HG03175 (cell line): ENCODE data around the gene LRRC37B.
"Not testable (repeated sequence)": the region's sequence is repeated elsewhere in the genome, so short reads cannot be mapped to it uniquely, and the experiment has no call there.

ENCODE experiments used
- ATAC-seq: cut with Tn5 transposase; IDR thresholded peaks from one replicate; pipeline ENCODE4 v1.9.1; 2021; ENCODE audit warnings: mild to moderate bottlenecking, moderate library complexity; ENCODE audit not compliant: unreplicated experiment

LRRC37B gene

DNA sequence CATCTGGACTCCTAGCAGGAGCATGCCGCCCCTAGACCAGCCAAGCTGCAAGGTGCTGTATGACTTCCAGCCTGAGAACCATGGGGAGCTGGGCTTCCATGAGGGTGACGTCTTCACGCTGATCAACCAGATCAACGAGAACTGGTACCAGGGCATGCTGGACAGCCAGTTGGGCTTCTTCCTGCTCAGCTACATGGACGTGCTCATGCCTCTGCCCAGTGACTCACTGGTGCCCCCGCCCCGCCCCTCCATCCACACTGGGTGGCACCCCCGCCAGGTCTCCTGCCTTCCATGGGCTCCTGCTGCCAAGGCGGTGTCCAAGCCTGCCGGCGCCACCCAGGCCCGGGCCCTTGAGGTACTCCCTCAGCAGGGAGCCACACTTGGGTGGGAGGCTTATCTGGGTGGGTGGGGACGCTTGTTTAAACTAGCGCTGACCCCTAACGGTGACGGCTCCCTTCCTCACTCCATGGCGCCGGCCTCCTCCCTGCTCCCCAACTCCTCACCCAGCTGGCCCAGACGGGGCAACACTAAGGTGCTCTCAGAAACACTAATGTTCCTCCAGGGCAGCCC lies 34.2 kb downstream of the LRRC37B start:
- not testable (repeated sequence) for ATAC-seq

DNA sequence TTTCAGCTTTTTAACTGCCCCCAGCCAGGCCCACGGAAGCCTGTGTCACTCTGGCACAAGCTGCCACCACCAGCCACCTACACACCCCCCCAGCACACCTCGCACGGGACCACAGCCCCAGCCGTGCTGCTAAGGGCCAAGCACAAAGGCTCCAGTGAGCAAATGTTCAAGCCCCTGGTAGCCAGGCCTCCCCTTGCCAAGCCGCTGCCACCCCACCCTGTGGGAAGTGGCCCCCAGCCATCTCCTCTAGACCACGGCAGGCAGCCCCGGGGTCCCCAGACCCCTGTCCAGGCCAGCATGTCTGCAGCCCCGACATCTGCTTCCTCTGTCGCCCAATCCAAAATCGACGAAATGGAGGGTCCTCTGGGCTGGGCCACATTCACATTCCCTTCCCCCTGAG lies 35.1 kb downstream of the LRRC37B start:
- ATAC-seq = not testable (repeated sequence)

DNA sequence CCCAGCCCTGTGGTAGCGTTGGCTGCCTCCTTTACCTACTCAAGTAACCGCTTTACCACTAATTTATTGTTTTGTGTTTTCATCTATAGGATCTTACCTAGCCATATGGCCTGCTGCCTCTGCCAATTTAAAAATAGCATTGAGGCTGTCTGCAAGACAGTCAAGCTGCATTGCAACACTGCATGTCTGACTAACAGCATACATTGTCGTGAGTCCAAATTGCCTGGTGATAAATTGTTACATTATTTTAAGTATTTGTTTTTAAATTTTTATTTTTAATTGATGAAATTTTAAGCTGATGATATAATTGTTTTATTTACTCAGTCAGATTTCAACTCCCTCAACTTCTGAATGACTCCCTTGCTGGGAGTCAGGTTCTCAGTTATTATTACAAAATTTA lies 38.4 kb downstream of the LRRC37B start:
- ATAC-seq = not testable (repeated sequence)

DNA sequence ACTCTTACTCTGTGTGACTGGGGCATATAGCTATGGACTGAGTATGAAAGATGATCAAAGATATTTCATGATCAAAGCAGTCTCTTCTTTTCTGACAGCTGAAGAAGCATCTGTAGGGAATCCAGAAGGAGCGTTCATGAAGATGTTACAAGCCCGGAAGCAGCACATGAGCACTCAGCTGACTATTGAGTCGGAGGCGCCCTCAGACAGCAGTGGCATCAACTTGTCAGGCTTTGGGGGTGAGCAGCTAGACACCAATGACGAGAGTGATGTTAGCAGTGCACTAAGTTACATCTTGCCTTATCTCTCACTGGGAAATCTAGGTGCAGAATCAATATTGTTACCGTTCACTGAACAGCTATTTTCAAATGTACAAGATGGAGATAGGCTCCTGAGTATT lies 40.5 kb downstream of the LRRC37B start:
- not testable (repeated sequence) for ATAC-seq

DNA sequence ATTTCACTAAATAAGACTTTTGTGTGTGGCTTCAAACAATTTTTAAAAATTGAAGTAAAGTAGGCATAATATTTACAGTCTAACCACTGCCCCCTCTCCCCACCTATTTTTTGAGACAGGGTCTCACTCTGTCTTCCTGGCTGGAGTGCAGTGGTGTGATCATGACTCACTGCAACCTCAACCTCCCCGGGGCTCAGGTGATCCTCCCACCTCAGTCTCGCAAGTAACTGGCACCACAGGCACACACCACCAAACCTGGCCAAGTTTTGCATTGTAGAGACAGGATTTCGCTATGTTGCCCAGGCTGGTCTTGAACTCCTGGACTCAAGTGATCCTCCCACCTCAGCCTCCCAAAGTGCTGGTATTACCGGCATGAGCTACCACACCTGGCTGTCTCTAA lies 47.8 kb downstream of the LRRC37B start:
- not testable (repeated sequence) for ATAC-seq

DNA sequence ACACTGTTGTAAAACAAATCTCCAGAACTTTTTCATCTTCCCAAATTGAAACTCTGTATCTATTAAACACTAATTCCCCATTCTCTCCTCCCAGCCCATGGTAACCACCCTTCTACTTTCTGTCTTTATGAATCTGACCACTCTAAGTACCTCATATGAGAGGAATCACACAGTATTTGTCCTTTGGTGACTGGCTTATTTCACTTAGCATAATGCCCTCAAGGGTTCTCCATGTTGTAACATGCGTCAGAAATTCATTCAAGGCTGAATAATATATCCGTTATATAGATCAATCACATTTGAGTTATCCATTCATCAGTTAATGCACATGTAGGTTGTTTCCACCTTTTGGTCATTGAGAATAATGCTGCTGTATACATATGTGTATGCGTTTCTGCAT lies 48.2 kb downstream of the LRRC37B start:
- not testable (repeated sequence) for ATAC-seq

DNA sequence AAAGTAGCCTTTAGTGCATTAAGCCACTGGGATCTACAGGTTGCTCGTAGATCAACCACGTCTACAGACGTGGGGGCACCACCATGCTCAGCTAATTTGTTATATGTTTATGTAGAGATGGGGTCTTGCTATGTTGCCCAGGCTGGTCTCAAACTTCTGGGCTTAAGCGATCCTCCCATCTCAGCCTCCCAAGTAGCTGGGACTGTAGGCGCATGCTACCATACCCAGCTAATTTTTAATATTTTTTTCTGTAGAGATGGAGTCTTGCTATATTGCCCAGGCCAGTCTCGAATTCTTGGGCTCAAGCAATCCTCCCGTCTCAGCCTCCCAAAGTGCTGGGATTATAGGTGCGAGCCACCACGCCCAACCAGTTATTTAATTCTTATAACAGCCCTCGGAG lies 49.3 kb downstream of the LRRC37B start:
- not testable (repeated sequence) for ATAC-seq

DNA sequence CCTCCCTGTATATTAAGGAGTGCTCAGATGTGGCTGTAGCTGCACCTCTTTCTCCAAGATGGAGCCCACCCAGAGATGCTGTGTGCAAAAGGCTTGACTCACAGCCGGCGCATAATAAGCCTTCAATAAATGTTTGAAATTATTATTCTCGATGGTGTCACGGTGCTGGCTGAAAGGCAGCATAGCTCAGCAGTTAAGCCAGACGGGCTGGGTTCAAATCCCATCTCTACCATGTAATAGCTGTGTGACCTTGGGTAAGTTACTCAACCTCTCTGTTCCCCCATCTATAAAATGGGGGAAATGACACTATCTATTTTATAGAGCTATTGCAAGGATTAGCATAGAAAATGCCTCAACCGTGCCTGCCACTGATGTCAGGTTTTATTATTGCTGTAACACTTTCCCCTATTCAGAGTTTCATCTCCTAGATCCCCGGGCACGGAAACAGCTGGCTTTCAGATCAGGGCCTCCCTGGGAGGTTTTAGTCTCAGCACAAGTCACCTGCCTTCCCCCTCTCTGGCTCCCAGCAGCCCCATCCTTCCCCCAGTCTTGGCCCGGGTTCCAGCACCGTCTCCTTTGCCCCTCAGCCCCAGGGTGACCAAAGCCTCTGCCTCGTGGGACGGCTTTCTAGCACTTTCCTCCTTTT lies 50.4 kb downstream of the LRRC37B start:
- ATAC-seq = not testable (repeated sequence)

DNA sequence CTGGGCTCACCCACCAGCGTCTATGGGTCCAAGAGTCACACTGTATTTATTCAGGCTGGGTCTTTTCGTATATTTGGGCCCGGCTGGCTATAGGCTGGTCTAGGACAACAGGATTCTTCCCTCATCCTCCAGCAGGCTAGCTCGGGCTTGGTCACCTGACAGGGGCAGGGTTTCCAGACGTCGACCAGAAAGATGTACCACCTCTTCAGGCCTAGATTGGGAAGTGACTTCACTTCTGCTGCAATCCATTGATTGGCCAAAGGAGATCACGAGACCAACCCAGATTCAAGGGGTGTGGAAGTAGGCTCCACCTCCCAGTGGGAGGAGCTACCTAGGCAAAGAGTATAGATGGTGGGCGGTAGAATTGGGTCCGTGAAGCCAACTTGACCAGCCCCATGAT lies 53.5 kb downstream of the LRRC37B start:
- ATAC-seq = peak; percentile 55

DNA sequence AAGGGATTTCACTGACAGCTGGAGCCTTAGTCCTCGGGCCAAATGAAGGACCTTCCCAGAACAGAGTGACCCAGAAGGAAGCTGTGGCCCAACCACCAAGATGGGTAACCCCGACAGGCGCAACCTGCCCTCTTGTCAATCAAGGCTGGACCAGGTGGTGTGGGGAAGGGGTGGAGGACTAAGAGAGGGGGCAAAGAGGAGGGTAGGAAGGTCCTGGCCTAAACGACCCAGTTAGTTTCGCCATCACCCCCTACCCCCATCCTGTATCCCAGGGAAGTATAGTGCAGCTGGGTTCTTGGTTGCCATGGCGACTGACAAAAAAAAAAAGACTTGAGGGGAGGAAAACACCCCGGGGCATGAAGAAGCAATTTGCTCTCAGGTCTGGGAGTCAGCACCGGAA lies 54.7 kb downstream of the LRRC37B start:
- not testable (repeated sequence) for ATAC-seq

DNA sequence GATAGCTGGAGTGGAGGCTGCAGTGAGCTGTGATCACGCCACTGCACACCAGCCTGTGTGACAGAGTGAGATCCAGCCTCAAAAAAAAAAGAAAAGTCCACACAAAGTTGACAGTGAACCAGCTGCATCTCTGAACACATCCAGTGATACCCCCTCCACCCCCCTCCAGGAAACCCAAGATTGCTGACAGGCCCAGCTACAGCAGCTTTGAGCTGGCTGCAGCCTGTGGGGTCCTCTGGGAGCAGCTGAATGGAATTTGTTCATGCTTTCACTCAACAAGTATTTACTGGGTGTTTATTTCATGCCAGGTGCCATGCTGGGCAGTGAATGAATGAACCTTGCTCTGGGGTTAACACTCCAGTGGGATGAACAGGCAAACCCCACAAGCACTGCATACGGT lies 56.9 kb downstream of the LRRC37B start:
- ATAC-seq = not testable (repeated sequence)

DNA sequence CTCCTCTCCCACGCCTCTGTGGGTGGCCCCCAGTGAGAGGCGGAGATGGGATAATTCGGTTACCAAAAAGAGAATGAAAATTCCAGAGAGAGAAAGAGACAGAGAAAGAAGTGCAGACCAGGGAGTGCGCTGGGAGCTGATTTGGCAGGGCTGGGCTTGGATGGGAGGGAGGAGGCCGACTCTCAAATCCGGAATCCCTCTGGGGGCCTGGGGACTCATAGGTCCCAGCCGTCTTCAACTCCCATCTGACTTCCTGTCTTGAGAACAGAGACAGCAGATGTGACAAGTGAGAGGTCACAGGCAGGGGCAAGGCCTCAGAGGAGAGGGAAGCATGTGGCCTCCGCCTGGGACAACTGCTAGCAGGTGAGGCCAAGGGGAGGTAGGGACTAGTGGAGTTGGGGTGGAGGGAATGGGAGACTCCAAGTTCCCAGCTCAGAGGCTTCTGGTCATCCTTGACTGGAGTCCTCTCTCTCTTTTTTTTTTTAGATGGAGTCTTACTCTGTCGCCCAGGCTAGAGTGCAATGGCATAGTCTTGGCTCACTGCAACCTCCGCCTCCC lies 59.0 kb downstream of the LRRC37B start:
- not testable (repeated sequence) for ATAC-seq

DNA sequence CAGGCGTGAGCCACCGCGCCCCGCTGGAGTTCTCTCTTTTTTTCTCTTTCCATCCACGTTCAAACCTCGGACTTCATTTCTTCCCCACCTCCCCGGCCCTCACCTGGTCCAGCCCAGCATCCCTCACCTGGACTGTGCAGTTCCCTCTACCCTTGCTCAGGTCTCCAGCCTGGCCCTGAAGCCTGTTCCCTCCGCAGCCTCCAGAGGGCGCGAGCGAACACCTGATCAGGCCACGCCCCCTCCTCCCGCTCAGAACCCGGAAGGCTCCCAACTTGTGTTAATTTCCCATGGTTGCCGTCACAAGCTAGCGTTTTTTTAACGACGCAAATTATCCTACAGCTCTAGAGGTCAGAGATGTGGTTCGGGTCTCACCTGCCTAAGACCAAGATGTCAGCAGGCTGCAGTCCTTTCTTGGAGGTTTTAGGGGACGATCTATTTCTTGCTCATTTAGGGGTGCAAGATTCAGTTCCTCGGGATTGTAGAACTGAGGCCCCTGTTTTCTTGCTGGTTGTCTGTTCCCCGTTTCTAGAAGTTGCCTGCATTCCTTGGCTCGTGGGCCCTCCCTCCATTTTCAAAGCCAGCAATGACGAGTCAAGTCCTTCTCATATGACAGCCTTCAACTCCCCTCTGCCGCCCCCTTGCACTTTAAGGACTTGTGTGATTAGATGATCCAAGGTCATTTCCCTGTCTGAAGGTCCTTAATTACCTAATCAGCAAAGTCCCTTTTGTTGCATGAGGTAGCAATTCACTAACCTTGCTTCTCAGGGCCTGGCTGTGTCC lies 59.9 kb downstream of the LRRC37B start:
- ATAC-seq = peak; percentile 80

DNA sequence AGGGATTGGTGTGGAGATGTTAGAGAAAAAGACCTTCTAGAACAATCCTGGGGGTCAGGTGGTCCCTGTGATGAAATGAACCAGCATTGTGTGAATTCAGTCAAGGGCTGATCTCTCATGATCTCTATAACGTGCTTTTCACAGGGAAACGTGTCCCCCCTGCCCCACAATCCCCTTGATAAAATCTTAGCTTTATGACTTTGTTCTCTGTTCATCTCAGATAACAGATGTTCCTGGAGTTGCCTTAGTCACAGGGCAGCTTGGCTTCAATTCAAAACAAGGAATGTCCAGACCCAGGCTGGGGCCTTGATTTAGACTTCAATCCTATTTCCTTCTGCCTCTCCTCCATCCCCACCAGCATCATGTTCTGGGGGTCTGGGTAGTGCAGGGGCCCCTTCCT lies 61.9 kb downstream of the LRRC37B start:
- not testable (repeated sequence) for ATAC-seq

DNA sequence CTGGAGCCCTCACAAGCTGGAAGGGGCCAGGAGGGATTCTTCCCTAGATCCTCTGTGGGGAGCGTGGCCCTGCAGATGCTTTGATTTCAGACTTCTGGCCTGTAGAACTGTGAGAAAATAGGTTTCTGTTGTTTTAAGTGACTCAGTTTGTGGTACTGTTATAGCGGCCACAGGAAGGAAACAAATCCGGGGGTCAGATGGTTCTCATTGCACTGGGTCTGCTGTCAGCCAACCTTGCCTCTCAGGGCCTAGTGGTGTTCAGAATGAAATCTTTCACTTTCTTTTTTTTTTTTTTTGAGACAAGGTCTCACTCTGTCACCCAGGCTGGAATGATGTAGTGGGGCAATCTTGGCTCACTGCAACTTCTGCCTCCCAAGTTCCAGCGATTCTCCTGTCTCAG lies 64.8 kb downstream of the LRRC37B start:
- peak; percentile 62 for ATAC-seq

DNA sequence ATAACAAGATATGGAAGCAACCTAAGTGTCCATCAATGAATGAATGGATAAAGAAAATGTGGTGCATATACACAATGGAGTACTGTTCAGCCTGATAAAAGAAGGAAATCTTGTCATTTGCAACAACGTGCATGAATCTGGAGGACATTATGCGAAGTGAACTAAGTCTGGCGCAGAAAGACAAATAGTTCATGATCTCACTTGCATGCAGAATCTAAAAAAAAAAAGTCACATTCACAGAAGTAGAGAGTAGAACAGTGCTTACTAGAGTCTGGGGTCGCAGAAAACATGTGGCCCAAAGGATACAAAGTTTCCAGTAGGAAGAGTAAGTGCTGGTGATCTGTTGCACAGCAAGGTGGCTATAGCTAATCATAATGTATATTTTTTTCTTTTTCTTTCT lies 65.9 kb downstream of the LRRC37B start:
- ATAC-seq = not testable (repeated sequence)

DNA sequence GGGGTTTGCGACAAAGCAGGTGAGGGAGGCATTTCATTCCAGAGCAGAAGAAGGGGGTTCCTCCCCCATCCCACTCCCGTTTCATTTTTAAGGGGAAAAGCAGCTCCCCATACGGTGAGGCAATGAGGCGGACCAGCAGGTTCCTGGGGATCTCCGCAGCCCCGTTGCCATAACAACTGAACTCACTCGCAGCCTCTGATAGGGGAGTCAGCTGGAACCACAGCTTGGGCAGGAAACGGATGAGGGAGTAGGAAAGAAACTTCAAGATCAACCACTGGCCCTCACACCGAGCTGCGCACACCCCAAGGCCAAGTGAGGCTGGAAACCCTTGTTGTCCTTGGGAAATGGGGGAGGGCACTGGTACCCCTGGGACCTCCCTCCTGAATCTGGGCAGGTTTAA lies 72.6 kb downstream of the LRRC37B start:
- peak; percentile 85 for ATAC-seq

DNA sequence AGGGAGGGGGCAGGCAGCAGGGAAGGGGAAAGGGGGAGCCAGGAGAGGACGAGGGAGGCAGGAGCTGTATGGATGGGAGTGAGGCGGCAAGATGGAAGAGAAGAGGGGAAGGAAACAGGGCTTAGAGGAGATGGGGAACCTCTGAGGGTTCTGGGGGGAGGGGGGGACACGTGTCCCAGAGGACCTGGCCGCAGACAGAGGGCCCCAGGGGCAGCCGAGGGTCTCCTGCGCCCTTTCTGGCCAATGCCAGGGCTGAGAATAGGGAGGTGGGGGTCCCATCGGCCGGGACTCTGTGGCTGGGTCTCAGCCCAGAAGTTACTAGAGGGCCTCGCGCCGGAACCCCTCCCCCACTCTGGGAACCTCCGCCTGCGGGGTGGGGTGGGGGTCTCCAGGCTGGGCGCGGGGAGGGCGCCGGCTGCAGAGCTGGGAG lies 76.4 kb downstream of the LRRC37B start:
- ATAC-seq = not testable (repeated sequence)

DNA sequence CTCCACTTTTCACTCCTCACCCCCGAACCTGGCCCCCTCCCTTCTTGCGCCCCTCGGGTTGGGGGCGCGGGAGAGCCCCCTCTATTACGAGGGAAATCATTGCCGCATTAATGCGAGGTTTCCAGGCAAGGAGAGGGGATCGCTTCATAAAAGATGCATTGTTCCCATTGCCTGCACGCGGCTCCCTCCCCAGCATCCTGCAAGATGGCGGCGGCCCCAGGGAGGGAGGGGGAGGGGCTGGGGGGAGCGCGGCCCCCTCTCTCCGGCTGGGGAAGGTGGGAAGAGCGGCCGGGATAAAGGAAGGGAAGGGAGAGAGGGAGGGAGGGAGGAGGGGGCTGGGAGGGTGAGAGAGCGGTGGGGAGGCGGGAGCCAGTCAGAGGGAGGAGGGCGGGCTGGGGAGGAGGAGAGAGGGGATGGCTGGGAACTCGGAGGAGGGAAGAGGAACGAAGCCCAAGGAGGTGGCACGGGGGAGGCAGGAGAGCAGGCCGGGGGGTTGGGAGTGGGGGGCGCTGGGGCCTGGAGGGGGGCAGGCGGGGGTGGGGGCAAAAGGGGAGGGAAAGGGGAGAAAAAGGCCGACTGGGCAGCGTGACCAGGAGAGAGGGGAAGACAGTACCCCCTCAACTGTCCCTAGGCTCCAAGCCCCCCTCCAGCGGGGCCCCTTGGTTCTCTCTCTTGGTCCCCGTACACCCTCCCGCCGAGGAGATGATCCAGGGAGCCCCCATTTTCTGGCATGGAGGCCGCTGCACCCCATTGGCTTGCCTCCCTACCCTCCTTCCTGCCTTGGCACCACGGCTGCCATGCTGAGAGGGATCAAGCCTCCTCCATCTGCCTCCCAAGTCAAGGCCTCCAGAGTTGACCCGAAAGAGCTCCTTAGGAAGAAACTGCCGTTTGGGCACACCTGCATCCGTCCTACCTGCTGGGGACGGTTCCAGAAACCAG lies 77.1 kb downstream of the LRRC37B start:
- not testable (repeated sequence) for ATAC-seq
